Neural progenitor cell (in vitro differentiated cells): Measurements from ENCODE around the gene ADAMTS3.

Experiments
- CTCF ChIP-seq: fragments of 200-600 bp; sonication (generic); IDR thresholded peaks from 2 replicates; pipeline ENCODE4 v1.5.1; 2017; ENCODE audit warnings: antibody characterized with exemption, mild to moderate bottlenecking
- EZH2 ChIP-seq: fragments of 200-600 bp; sonication (generic); IDR thresholded peaks from 2 replicates; pipeline ENCODE4 v1.6.1; 2017; ENCODE audit warnings: antibody characterized with exemption, mild to moderate bottlenecking, moderate library complexity

GRCh38 chr4:72546456-72546855 lies 22.6 kb downstream of the ADAMTS3 start:
- TF ChIP-seq CTCF, result no peak
- TF ChIP-seq EZH2, result no peak
